Aorta (tissue), 5 donors: ENCODE data around the gene CDCA8. TPM values are rescaled to one million over a fixed set of nuclear protein-coding genes. Genes with fewer than 3 reads are reported as not detected.
"Not testable (repeated sequence)": the region's sequence is repeated elsewhere in the genome, so short reads cannot be mapped to it uniquely, and the experiment has no call there.

Source experiments
- ATAC-seq: fragments of 200-7000 bp; cut with Tn5 transposase; one replicate; pipeline ENCODE4 v1.9.1; 2022; ENCODE audit warnings: moderate library complexity; ENCODE audit not compliant: low FRiP score
- DNase-seq, 2 donors: peaks; one replicate each; pipeline ENCODE4 v3.0.0-alpha.2; 2020
- H3K27ac ChIP-seq, 2 donors: one replicate each; pipeline ENCODE4 v1.5.1; 2013; ENCODE audit warnings: low read length in 2 of 2, mild to moderate bottlenecking in 2 of 2, moderate library complexity in 2 of 2, control low read depth in 1 of 2, inconsistent platforms in 1 of 2, low read depth in 1 of 2
- H3K27me3 ChIP-seq, 2 donors: one replicate each; pipeline ENCODE4 v1.6.1; 2013; ENCODE audit warnings: control low read depth in 1 of 2, low read length in 1 of 2, mild to moderate bottlenecking in 1 of 2, moderate library complexity in 1 of 2; ENCODE audit not compliant: insufficient read depth in 2 of 2, control insufficient read depth in 1 of 2
- H3K36me3 ChIP-seq, 2 donors: one replicate each; pipeline ENCODE4 v1.6.1; 2013; ENCODE audit warnings: control low read depth in 1 of 2, low read length in 1 of 2, mild to moderate bottlenecking in 1 of 2; ENCODE audit not compliant: insufficient read depth in 2 of 2, control insufficient read depth in 1 of 2
- H3K4me1 ChIP-seq, 2 donors: one replicate each; pipeline ENCODE4 v1.6.1; 2013; ENCODE audit warnings: low read length in 2 of 2, control low read depth in 1 of 2, mild to moderate bottlenecking in 1 of 2, moderate library complexity in 1 of 2; ENCODE audit not compliant: insufficient read depth in 2 of 2, control insufficient read depth in 1 of 2
- H3K4me3 ChIP-seq, 2 donors: one replicate each; pipeline ENCODE4 v1.5.1; 2013; ENCODE audit warnings: low read length in 2 of 2, control low read depth in 1 of 2, mild to moderate bottlenecking in 1 of 2
- H3K9me3 ChIP-seq: one replicate; pipeline ENCODE4 v1.6.1; 2013; ENCODE audit warnings: mild to moderate bottlenecking, low read length; ENCODE audit not compliant: control insufficient read depth
- WGBS, 2 donors: extraction: QIAGEN DNeasy Blood & Tissue Kit; methylation state at CpG; one replicate each; pipeline ENCODE4 v1.1.7; 2013; 5-methylcytosine and 5-hydroxymethylcytosine counted together
- intact Hi-C, 2 donors: fragments of 100-400 bp; cut with DNase I; formaldehyde crosslinking; loops; one replicate each; pipeline versions ENCODE4 v1.14.2 to v1.15.0; 2022
- polyA plus RNA-seq, 2 donors: library from polyadenylated mRNA; stranded (reverse); fragments of 200-250 nt; gene quantifications; one replicate each; pipeline ENCODE4 v1.2.3, GENCODE V29; 2013
- total RNA-seq, 2 donors: library from RNA; stranded (reverse); fragmentation: NEBNext Ultra II Directional; extraction: Animal tissue kit (Norgen Biotek cat#: 25700); gene quantifications; one replicate each; pipeline ENCODE4 v1.2.1, GENCODE V29; 2021
- donor health status: healthy with polysubstance abuse.
- donor health status: Bipolar disorder and iron deficiency.
- donor health status: DM: no; HTN: no; CAD: no.
- donor health status: DM: no; HTN: no; CAD: no.
- donor health status: DM: yes; HTN: yes; CAD: no.

Gene CDCA8
- total and polyA plus RNA-seq, 4 donors: 0.56 to 1.2 (median 0.80) TPM

DNA sequence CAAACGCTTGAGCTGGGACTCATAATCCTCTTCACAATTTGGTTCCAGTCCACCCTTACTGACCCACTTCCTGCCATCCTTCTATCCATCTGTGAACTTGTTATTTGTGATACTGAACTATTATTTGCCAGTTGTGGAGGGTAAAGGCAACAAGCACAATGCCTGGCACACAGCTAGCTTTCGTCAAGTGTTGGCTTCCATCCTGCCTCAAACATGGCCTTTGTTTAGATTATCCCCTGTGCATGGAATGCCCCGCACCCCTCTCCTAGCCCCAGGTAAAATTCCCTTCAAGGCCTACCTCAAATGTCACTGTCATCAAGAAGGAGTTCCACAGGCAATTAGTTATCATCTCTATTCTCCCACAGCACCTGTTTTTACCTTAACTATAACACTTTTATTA lies 11.4 kb upstream of the CDCA8 start:
- Histone ChIP-seq H3K4me1 (no peaks in the 10 kb centered on the region), H3K27ac (no peak overlapping the region), H3K36me3 (peaks cover 0 to 7% of the 10 kb centered on the region in 2 donors), H3K9me3 (no peaks in the 10 kb centered on the region), H3K4me3 (no peak overlapping the region), H3K27me3 (no peaks in the 10 kb centered on the region)
- intact Hi-C loops: loop anchor here (5.0 kb wide), 3 partner anchors 79 to 229 kb away; no protein-coding TSS in a partner anchor
- DNase-seq (no peak), ATAC-seq (no peak)
- 84% methylated on average over 3 of the region's 3 CpGs for WGBS, 2 donors

DNA sequence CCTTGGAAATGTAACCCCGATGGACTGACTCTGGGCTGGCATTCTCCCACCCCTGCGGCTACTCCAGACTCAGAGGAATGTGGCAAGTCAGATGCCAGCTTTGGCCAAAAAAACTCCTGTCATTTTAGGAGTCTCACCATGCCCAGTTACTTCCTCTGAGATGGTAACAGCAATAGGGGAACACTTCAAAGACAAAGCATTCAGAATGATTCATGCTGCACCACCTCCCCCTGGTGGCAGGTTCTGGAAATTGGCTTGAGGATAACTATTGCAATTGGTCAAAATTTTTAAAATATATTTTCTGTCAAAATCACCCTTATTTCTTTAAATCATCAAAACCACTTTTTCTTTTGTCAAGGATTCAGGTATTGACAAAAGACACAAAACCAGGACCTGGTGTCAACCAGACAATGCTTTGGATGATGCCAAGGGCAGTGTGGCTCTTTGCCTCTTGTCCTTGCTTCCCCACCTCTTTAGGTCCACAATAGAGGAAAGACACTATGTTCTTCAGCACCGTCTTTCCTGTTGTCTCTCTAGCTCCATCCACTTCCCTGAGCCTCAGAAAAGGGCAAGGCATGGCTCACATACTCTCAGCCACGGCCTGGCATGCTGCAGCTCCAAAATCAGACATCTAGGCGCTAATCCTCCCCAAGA lies 9.9 kb upstream of the CDCA8 start:
- no peak overlapping the region for H3K4me3 ChIP-seq
- WGBS, 2 donors: 48 to 49% methylated on average over 5 of the region's 5 CpGs
- H3K9me3 ChIP-seq: no peaks in the 10 kb centered on the region
- H3K4me1 ChIP-seq: no peaks in the 10 kb centered on the region
- intact Hi-C loops: loop anchor here (2.0 to 5.0 kb wide), 4 partner anchors 80 to 230 kb away; no protein-coding TSS in a partner anchor
- H3K27ac ChIP-seq: peak overlapping the region in 1 of 2 donors; percentile 11
- H3K36me3 ChIP-seq: peaks cover 0 to 7% of the 10 kb centered on the region in 2 donors
- no peaks in the 10 kb centered on the region for H3K27me3 ChIP-seq
- DNase-seq (peak; percentile 78 to 83), ATAC-seq (peak; percentile 56)

DNA sequence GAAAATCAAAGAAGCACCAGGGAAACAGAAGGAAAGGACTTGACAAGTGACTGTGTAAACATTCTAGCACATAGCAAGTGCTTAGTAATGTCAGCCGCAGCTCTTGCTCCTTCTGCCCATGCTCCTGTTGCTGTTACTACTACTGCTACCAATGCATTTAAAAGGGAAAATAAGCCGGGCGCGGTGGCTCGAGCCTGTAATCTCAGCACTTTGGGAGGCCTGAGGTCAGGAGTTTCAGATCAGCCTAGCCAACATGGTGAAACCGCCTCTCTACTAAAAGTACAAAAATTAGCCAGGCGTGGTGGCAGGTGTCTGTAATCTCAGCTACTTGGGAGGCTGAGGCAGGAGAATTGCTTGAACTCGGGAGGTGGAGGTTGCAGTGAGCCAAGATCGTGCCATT lies 8.1 kb upstream of the CDCA8 start:
- H3K4me1 ChIP-seq, H3K27ac ChIP-seq, H3K36me3 ChIP-seq, DNase-seq, H3K9me3 ChIP-seq, ATAC-seq, H3K4me3 ChIP-seq, H3K27me3 ChIP-seq: not testable (repeated sequence)
- intact Hi-C loops: loop anchor here (5.0 kb wide), 3 partner anchors 82 to 232 kb away; no protein-coding TSS in a partner anchor
- whole genome bisulfite sequencing, 2 donors: 88 to 92% methylated on average over 9 of the region's 9 CpGs

DNA sequence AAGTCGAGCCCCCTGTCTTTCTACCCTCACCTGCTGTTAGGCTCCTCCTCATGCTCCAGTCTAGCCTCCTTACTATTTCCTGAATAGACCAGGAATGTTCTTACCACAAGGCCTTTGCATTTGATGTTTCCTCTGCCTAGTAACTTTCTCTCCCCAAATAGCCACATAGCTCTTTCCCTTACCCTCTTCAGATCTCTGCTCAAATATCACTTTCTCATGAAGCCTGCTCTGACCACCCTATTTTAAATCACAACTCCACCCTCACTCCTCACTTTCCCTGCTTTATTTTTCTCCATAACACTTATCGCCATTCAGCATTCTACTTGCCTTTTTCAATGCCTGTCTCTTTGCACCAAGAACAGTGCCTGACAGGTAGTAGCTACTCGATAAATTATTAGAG lies 6.6 kb upstream of the CDCA8 start:
- 91 to 93% methylated on average over 3 of the region's 3 CpGs for WGBS, 2 donors
- ATAC-seq: no peak

DNA sequence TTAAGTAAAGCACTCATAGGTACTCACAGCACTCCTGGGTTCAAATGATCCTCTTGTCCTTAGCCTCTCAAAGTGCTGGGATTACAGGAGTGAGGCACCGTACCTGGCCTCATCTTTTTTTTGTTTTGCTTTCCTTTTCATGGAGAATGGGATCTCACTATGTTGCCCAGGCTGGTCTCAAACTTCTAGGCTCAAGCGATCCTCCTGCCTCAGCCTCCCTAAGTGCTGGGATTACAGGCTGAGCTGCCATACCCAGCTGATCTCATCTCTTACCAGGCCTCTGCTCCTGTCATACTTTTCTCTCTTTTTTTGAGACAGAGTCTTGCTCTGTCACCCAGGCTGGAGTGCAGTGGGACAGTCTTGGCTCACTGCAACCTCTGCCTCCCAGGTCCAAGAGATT lies 4.6 kb upstream of the CDCA8 start:
- H3K4me3 ChIP-seq, H3K4me1 ChIP-seq, H3K27ac ChIP-seq, ATAC-seq, H3K36me3 ChIP-seq, H3K27me3 ChIP-seq, H3K9me3 ChIP-seq, intact Hi-C loops, DNase-seq: not testable (repeated sequence)
- whole genome bisulfite sequencing, 2 donors: 90 to 93% methylated on average over 2 of the region's 2 CpGs

More for the DNA sequence above, 6.6 kb upstream of the CDCA8 start:
- H3K27me3 ChIP-seq: no peaks in the 10 kb centered on the region
- peaks cover 0 to 7% of the 10 kb centered on the region in 2 donors for H3K36me3 ChIP-seq
- H3K4me3 ChIP-seq: no peak overlapping the region
- intact Hi-C loops: no loop called here
- DNase-seq: no peak
- H3K4me1 ChIP-seq: no peaks in the 10 kb centered on the region
- H3K9me3 ChIP-seq: no peaks in the 10 kb centered on the region
- H3K27ac ChIP-seq: no peak overlapping the region

DNA sequence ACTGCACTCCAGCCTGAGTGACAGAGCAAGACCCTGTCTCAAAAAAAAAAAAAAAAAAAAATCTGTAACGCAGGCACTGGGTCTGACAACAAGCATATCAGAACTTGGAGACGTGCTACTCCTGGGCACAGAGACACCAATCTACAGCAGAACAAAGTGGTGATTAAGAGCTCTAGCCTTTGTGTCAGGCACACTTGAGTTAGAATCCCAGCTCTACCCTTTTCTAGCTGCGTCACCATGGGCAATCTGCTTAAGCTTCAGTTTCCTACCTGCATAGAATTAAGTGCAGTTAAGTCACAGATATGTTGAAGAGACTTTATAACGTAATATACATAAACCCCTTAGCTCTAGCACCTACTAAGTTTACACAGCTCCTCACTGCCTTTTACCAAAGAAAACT lies 3.4 kb upstream of the CDCA8 start:
- DNase-seq (no peak), ATAC-seq (no peak)
- H3K27ac ChIP-seq: no peak overlapping the region
- no peaks in the 10 kb centered on the region for H3K4me1 ChIP-seq
- peaks cover 0 to 3% of the 10 kb centered on the region in 2 donors for H3K36me3 ChIP-seq
- WGBS, 2 donors: 74 to 78% methylated on average over 4 of the region's 4 CpGs
- intact Hi-C loops: no loop called here
- H3K27me3 ChIP-seq: no peaks in the 10 kb centered on the region
- H3K4me3 ChIP-seq: no peak overlapping the region
- H3K9me3 ChIP-seq: no peaks in the 10 kb centered on the region

DNA sequence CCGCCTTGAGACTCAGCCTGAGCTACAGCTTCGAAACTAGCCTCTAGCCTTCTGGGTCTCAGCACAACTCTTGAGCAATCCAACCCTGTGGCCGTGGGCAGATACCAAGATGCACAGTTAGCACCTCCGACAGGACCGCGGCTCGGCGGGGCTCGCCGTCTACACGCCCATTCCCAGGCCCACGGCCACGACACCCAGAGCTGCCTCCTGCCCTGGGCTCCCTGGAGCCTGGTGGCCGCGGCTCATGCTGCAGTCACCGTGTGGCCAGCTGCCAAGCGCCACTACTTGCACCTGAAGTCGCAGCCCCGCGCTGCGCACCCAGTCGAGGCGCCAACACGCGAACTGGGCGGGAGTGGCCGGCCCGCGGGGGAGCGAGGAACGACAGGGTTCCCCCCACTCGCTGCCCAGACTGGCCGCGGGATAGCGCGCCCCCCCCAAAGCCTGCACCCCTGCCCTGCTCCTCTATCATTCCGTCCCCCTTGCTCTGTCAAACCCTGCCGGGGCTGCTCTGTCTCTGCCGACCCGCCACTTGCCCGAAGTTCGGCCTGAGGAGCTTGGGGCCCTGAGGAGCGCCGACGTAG lies 729 bp upstream of the CDCA8 start:
- DNase-seq (peak; percentile 70 to 83), ATAC-seq (peak; percentile 31)
- 1 to 2% methylated on average over 43 to 45 of the region's 45 CpGs for WGBS, 2 donors
- no peaks in the 10 kb centered on the region for H3K36me3 ChIP-seq
- H3K4me3 ChIP-seq: peak overlapping the region; percentile 46 to 55
- intact Hi-C loops: loop anchor here in 1 of 2 donors (5.0 kb wide), 2 partner anchors 94 to 116 kb away; partner anchors contain the start of genes C1orf122, GNL2 and YRDC
- H3K27me3 ChIP-seq: no peaks in the 10 kb centered on the region
- H3K9me3 ChIP-seq: no peaks in the 10 kb centered on the region
- peak overlapping the region in 1 of 2 donors; percentile 50 for H3K27ac ChIP-seq
- no peaks in the 10 kb centered on the region for H3K4me1 ChIP-seq

DNA sequence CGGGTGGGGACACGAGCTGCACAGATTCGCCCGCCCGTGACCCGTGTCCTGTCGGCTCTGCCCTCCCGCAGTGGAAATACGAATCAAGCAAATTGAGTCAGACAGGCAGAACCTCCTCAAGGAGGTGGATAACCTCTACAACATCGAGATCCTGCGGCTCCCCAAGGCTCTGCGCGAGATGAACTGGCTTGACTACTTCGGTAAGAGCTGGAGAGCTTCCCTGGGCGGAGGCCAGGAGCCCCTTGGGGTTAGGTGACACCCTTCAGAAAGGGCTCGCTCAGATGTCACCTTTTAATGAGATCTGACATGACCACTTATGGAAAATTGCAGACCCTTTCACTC lies 489 bp downstream of the CDCA8 start:
- ATAC-seq: no peak
- Histone ChIP-seq H3K36me3 (no peaks in the 10 kb centered on the region), H3K4me3 (peak overlapping the region; percentile 0 to 57), H3K27ac (no peak overlapping the region), H3K9me3 (no peaks in the 10 kb centered on the region), H3K4me1 (no peaks in the 10 kb centered on the region), H3K27me3 (no peaks in the 10 kb centered on the region)
- intact Hi-C loops: loop anchor here in 1 of 2 donors (5.0 kb wide), 2 partner anchors 96 to 114 kb away; partner anchors contain the start of genes C1orf122, GNL2 and YRDC
- WGBS, 2 donors: 1 to 2% methylated on average over 16 of the region's 16 CpGs
- DNase-seq: no peak

DNA sequence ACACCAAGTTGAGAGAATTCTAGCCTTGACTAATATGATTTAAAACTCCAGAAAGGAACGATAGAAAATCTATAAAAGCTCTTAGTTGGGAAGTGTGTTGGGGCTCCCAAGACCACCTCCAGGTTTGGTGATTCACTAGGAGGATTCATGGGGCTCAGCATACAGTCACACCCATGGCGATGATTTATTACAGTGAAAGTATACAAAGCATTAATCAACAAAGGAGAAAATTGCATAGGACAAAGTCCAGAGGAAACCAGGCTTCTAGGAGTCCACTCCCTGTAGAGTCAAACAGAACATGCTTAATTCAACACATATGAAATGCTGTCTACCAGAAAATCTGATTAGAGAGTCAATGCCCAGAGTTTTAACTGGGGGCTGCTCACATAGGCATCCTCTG lies 4.8 kb downstream of the CDCA8 start:
- ATAC-seq (no peak), DNase-seq (no peak)
- Histone ChIP-seq H3K27me3 (no peaks in the 10 kb centered on the region), H3K27ac (no peak overlapping the region), H3K4me1 (no peaks in the 10 kb centered on the region), H3K36me3 (no peaks in the 10 kb centered on the region), H3K9me3 (no peaks in the 10 kb centered on the region), H3K4me3 (no peak overlapping the region)
- intact Hi-C loops: loop anchor here in 1 of 2 donors (5.0 kb wide), 1 partner anchor 110 kb away; the partner anchor contains the start of genes C1orf122 and YRDC
- WGBS, 2 donors: 95 to 99% methylated on average over 2 of the region's 2 CpGs
